Stimulated activated CD4-positive, alpha-beta T cell treated with anti-CD3 and anti-CD28 coated beads, Interleukin-2, amount 100 ng/mL, for 24 hours (primary cell): Measurements from ENCODE around the gene GID8.

ENCODE experiments used
- DNase-seq, 2 donors: peaks; one replicate each; pipeline ENCODE4 v3.0.0-alpha.2; 2020

Gene GID8

GRCh38 chr20:62945771-62946339 is 7.9 kb downstream of the GID8 start:
- no peak for DNase-seq

- no peak for DNase-seq
These were observed 9.0 kb downstream of the GID8 start for GRCh38 chr20:62946918-62947317.

- DNase-seq = no peak
These were observed 9.8 kb downstream of the GID8 start for GRCh38 chr20:62947532-62948300.

GRCh38 chr20:62949153-62949821 is 11.3 kb downstream of the GID8 start:
- DNase-seq = no peak

GRCh38 chr20:62949962-62950361 is 12.0 kb downstream of the GID8 start:
- no peak for DNase-seq

- DNase-seq = no peak
These were observed 12.8 kb downstream of the GID8 start for GRCh38 chr20:62950741-62951140.

GRCh38 chr20:62951143-62951895 is 13.4 kb downstream of the GID8 start:
- no peak for DNase-seq

GRCh38 chr20:62951896-62952372 is 14.0 kb downstream of the GID8 start:
- no peak for DNase-seq

GRCh38 chr20:62952373-62952967 is 14.5 kb downstream of the GID8 start, which contains the start of gene SLC17A9:
SLC17A9 (plus strand) TSS chr20:62952709; CDS start chr20:62952831, 122 bp downstream.
- peak; percentile 31 to 62 for DNase-seq

- DNase-seq = no peak
These were observed 15.3 kb downstream of the GID8 start for GRCh38 chr20:62952968-62953838.

- peak; percentile 54 to 57 for DNase-seq
These were observed 16.1 kb downstream of the GID8 start for GRCh38 chr20:62953839-62954703.

GRCh38 chr20:62955519-62956386 is 17.8 kb downstream of the GID8 start:
- no peak for DNase-seq

- no peak for DNase-seq
These were observed 18.6 kb downstream of the GID8 start for GRCh38 chr20:62956387-62957135.

GRCh38 chr20:62957136-62958117 is 19.5 kb downstream of the GID8 start:
- DNase-seq = no peak

GRCh38 chr20:62958388-62959100 is 20.6 kb downstream of the GID8 start:
- DNase-seq = no peak

GRCh38 chr20:62959101-62959971 is 21.4 kb downstream of the GID8 start:
- DNase-seq = no peak
